Astrocyte of the cerebellum (primary cell): ENCODE measurements around the gene CFAP206.

Experiments used
- DNase-seq: peaks from one replicate; pipeline ENCODE4 v3.0.0-alpha.2; 2011; ENCODE audit warnings: low read depth
- H3K4me3 ChIP-seq: 2 replicates; pipeline ENCODE4 v1.5.1; 2011; ENCODE audit warnings: mild to moderate bottlenecking, low read depth, low read length, moderate library complexity
- in situ Hi-C: cut with HindIII; loops from 2 replicates; pipeline ENCODE4 v1.10.0; 2017; ENCODE audit warnings: low sequenced_read_pairs
- TF ChIP-seq, protein P1 (sequence below): IDR thresholded peaks from 2 replicates; pipeline ENCODE4 v1.5.1; 2012; ENCODE audit warnings: low read length, low read depth, moderate library complexity, mild to moderate bottlenecking; ENCODE audit errors: missing control alignments

The CFAP206 gene

GRCh38 chr6:87504441-87504840 is 96.7 kb downstream of the CFAP206 start:
- DNase-seq: no peak
- in situ Hi-C loops: no loop called here
- H3K4me3 ChIP-seq: no peak overlapping the region
- TF ChIP-seq, protein P1, sequence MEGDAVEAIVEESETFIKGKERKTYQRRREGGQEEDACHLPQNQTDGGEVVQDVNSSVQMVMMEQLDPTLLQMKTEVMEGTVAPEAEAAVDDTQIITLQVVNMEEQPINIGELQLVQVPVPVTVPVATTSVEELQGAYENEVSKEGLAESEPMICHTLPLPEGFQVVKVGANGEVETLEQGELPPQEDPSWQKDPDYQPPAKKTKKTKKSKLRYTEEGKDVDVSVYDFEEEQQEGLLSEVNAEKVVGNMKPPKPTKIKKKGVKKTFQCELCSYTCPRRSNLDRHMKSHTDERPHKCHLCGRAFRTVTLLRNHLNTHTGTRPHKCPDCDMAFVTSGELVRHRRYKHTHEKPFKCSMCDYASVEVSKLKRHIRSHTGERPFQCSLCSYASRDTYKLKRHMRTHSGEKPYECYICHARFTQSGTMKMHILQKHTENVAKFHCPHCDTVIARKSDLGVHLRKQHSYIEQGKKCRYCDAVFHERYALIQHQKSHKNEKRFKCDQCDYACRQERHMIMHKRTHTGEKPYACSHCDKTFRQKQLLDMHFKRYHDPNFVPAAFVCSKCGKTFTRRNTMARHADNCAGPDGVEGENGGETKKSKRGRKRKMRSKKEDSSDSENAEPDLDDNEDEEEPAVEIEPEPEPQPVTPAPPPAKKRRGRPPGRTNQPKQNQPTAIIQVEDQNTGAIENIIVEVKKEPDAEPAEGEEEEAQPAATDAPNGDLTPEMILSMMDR: no peak
